Hematopoietic multipotent progenitor cell treated with erythropoietin and hydrocortisone succinate and interleukin-3 and kit ligand, for 8 days (in vitro differentiated cells): ENCODE results near the gene PHF13.
"Not testable (repeated sequence)": the region's sequence is repeated elsewhere in the genome, so short reads cannot be mapped to it uniquely, and the experiment has no call there.

ENCODE experiments used
- DNase-seq: peaks from one replicate; pipeline ENCODE4 v3.0.0-alpha.2; 2015

PHF13 gene

DNA sequence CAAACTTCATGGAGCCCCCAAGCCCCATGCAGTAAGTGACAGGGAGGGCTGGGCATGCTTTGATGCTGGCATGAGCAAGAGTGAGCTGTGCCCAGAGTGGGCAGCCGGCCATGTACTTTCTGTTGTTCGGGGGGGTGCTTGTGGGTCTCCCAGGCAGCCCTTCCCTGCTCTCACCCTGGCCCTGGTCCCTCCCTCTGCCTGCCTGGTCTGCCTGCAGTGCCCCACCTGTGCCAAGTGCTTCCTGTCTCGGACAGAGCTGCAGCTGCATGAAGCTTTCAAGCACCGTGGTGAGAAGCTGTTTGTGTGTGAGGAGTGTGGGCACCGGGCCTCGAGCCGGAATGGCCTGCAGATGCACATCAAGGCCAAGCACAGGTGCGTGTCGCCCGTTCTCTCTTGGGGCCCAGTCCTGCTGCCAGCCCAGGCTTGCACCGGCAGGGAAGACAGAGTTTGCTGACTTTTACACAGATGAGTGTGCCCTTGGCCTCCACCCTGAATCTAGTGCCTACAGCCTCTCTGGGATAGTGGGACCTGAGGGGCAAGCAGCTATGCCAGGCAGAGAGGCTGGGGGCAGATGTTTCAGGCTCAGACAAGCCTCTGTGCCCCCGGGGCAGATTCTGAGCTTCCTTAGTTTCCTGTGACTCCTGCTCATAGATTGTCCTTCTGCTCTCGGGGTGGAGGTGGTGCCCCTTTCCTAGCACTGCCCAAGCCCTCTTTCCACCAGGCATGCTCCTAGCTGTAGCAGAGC lies 26.1 kb upstream of the PHF13 start:
- DNase-seq, result no peak

DNA sequence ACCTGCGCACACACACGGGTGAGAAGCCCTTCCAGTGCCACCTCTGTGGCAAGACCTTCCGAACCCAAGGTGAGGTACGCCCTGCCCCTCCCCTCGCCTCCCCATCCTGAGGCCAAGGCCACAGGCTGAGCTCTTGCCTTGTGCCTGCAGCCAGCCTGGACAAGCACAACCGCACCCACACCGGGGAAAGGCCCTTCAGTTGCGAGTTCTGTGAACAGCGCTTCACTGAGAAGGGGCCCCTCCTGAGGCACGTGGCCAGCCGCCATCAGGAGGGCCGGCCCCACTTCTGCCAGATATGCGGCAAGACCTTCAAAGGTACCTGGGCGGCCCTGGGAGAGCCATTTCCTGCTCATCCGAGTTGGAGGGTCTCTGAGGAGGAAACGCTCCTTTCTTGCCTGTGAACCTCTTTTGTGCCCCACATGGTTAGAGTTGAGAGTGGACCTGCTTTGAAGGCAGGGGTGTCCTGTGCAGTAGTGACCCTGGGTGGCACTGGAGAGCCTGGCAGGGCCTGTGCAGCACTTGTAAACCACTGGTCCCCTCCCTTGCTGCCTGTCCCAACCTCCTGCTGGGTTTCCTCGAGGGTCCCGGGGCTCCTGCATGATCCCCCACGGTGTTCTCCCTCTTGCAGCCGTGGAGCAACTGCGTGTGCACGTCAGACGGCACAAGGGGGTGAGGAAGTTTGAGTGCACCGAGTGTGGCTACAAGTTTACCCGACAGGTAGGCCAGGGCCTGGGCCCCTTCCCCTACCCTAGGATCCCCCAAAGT lies 25.2 kb upstream of the PHF13 start:
- DNase-seq, result no peak

DNA sequence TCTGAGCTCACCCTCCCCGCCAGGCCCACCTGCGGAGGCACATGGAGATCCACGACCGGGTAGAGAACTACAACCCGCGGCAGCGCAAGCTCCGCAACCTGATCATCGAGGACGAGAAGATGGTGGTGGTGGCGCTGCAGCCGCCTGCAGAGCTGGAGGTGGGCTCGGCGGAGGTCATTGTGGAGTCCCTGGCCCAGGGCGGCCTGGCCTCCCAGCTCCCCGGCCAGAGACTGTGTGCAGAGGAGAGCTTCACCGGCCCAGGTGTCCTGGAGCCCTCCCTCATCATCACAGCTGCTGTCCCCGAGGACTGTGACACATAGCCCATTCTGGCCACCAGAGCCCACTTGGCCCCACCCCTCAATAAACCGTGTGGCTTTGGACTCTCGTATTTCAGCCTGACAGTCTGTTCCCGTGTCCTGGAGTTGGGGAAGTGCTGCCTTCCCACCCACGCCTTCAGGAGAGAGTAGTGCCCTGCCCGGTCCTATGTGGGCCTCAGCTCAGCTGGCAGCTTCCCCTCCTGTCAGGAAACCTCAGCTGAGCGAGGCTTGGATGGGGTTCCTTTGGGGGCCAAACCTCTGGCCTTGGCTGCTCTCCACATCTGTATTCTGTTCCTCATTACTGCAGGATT lies 24.5 kb upstream of the PHF13 start:
- no peak for DNase-seq

DNA sequence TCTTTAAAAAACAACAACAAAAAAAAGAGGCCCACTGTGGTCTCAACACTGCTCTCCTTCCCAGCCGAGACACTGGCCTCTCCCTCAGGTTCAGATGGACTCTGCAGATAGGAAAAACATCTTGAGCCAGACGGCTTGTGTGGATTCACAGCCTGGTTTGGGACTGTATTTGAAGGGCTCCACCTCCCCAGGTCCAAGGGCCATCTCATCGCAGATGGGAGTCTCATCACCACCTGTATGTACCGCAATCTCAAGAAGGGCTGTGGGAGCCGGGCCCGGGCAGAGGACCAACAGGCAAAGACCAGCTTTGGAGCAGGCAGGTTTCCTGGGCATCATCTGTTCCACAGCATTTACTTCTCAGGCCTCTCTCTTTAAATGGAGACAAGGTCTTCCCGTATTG lies 23.5 kb upstream of the PHF13 start:
- no peak for DNase-seq

DNA sequence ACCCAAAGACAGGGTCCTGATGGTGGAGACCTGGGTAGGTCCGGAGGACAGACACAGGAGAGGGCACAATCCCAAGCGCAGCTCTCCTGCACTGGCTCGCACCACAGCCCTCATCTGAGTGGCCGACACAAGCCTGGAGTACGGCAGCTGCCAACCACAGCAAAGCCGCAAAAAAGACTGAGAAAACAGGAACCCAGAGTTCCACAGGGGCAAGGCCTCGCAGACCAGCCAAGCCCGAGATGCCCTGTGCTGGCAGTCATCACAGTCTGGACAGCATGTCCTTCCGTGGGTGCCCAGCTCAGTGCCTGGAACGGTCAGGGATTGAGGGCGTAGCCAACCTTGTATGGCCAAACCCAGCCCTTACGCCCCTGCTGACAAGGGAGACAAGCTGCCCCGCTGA lies 22.3 kb upstream of the PHF13 start:
- no peak for DNase-seq

DNA sequence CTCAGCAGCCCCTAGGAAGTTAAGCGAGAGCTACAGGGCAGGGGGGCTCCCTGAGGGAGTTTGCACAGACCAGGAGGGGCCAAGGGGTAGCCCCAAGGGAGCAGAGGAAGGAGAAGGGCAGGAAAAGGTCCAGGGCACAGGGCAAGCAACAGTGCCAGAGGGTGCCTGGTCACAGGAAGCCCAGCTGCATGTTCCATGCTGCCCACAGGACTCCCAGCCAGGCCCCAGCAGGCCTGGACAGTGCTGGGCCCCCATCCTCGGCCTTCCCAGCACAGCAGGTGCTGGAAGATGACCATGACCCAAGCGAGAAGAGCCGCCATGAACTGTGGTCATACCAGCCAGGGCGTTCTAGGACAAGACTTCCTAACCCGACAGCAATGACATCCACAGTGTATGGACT lies 21.9 kb upstream of the PHF13 start:
- no peak for DNase-seq

DNA sequence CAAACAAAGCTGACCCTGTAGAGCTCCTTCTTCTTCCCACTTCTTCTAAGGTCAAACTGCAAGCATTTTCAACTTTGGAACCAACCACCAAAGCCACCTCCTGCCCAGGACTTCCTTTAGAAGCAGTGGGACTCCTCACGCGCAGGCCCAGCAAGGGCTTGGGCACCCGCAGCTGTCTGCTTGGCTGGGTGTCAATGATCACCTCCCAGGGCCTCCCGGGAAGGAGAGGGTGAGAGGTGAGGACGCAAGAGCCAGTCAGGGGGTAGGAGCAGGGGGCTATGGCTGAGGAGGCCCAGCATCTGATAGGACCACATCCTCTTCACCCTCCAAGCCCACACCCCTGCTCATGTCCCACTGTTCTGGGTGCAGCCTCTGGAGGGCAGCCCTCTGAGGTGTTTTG lies 21.1 kb upstream of the PHF13 start:
- DNase-seq, result no peak

DNA sequence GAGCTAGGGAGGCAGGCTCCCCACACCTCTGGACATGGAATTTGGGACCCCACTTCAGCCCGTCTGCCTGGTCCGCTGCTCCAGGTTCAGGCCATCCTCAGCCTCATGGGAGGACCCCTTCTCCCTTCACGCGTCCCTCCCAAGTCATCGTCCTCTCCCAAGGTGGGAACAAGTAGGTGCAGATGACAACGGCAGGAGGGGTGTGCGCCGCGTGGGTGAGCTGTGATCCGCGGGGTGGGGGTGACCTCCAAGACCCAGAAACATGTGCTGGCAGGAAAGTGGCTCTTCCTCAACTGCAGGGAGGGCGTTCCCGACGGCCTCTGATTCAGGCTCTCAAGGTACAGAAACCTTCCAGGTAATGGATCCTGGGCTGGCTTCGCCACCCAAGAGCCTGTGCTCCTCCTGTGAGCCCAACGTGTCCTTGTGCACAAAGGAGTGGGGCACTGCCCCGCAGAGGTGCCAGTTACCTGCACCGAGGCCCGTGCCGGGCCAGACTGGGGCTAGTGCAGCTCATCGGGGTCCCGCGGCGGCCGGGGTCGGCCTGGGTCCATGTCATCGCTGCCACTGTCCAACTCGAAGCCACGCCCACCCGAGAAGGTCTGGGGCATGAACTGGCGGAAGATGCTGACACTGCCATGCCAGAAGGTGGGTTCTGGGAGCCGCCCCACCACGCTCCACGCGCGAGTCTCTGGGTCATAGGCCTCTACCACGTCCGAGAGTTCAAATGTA lies 20.5 kb upstream of the PHF13 start:
- DNase-seq, result no peak

DNA sequence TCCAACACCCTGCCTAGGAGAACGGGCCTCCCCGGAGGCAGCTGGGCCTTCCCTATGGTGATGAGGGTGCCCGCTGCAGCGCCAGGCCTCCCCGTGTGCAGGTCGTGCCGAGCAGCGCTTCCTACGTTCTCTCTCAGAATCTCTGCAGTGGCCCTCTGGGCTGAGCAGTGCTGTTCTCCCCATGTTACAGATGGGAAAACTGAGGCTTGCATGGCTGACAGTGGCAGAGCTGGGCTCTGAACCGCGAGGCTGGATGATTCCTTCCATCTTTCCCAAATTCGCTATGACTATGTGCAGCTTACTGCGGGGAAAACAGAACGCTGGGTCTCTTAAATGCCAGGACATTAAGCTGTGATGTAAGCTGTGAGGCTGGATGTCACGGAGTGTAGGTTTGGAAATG lies 19.7 kb upstream of the PHF13 start:
- no peak for DNase-seq

DNA sequence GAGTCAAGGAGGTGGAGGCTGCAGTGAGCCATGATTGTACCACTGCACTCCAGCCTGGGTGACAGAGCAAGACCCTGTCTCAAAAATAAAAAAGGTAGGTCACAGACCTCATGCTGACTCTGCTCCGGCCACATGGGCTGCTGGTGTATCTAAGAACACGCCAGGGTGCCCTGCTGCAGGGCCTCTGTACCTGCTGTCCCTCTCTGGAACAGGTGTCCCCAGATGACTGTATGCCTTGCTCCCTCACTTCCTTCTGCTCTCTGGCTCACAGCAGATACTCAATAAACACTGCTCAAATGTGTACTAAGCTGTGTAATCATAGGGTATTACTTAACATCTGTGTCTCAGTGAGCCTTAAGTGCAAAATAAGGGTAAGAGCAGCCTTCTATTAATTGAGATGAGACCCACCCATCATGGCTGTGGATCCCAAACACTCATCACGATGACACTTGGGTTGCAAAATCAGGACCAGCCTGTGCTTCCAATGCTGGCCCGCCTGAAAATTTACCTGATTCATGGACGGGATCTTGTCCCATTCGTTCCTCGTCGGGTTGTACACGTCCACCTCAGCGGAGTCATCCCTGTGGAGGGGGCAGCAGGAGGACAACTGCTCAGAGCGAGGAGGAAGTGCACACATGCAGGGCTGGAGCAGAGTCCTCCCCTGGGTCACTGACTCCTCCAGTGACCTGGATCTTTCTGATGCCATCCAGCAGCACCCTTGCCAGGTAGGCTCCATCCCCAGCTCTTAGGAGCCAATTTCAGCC lies 18.4 kb upstream of the PHF13 start:
- no peak for DNase-seq

DNA sequence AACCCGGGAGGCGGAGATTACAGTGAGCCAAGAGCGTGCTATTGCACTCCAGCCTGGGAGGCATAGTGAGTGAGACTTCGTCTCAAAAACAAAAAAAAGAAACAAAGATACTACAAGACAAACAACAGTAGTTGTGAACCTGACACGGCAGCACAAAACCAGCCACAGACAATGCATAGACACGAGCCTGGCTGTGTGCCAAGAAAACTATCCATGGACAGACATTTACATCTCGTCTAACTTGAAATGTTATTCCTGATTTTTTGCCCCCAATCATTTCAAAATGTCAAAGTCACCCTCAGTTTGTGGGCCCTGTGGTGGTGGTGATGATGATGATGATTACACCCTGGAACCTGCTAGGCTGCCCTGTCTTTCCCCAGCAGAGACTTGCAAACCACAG lies 17.2 kb upstream of the PHF13 start:
- no peak for DNase-seq

DNA sequence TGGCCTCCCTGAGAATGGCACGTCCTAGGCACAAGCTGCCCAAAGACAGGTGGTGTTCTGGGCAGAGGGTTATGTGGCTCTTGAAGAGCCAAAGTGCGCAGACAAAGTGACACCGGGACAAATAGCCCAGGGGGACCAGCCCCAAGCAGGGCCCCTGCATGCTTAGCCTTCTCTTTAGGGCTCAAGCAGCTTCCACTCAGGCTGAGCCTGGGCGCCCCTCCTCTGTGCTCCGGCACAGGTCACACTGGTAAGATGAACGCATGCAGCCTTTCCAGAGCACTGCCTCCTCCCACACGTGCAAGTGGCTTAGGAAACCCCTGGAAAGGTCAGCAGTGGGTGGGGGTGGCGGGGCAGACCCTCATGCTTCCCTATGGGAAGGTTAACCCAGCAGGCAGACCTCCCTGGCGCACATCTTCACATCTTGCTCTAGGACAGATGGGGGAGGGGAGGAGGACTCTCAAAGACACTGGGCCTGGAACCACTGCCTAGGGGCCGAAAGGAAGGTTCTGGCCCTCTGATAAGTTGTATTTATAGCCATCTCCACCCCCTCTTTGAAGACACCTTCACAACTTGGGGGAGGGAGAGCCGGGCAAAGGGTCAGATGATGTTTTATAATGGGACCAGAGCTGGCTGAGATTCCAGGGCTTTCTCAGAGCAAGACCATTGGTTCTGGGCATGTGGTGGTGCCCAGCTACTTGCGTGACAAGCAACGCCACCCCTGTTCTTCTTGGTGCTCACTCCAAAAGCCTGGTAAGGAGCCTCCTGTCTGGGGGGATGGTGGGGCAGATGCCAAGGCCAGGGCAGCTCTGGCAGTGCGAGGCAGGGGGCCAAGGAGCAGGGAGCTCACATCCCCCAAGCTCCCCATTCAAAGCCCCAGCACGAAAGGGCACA lies 16.4 kb upstream of the PHF13 start:
- no peak for DNase-seq

DNA sequence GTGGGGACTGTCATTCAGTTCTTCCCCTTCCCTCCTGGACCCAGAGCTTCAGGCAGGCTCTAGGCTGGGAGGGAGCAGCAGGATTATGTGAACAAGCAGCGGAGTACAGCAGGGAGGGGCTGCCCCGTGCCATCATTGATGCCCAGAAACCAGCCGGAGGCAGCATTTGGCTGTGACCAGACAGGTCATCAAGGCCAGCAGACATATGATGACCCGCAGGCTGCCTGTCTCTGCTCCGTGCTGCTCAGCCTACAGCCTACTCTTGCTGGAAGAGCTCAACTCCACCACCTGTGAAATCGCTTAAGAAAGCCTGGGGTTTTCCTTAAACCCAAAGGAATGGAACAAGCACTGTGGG lies 15.8 kb upstream of the PHF13 start:
- no peak for DNase-seq

DNA sequence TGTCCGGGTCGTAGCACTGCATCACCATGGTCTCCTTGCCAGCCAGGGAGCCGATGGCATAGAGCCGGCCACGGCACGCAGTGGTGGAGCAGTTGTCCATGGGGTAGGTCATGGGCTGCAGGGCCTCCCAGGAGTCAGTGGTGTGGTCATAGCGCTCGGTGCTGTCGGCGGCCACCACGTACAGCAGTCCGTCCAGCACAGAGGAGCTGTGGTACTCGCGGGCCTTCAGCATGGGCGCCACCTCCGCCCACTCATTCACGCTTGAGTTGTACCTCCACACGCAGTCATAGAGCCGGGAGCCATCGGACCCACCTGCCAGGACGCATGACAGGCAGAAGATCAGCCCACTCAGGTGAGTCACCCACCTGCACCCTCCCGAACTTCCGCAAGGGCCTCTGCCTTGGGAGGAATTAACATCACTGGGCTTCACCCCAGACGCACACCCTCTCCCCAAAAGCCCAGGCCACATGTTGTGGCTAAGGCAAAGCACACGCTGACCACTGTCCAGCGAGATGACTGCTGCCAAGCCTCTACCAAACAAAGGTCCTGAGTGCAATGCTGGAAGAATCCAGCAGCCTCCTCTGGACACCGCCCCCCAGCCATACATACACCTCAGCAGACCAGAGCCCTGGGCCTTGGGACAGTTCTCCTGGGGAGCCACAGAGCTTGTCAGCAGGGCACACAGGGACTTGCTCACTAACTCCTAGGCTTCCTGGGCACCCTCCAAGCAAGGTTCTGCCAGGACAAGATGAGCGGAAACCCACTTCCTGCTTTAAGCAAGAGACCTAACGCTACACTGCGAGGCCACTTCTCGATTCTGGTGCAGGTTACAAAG lies 14.2 kb upstream of the PHF13 start:
- no peak for DNase-seq

DNA sequence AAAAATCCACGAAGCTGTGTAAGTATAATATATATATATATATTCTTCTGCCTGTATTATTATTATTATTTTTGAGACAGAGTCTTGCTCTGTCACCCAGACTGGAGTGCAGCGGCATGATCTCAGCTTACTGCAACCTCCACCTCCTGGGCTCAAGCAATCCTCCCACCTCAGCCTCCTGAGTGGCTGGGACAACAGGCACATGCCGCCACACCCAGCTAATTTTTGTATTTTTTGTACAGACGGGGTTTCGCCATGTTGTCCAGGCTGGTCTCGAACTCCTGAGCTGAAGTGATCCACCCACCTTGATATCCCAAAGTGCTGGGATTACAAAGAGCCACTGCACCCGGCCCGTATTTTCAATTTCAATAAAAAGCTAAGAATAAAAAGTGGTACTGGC lies 13.5 kb upstream of the PHF13 start:
- DNase-seq, result not testable (repeated sequence)

DNA sequence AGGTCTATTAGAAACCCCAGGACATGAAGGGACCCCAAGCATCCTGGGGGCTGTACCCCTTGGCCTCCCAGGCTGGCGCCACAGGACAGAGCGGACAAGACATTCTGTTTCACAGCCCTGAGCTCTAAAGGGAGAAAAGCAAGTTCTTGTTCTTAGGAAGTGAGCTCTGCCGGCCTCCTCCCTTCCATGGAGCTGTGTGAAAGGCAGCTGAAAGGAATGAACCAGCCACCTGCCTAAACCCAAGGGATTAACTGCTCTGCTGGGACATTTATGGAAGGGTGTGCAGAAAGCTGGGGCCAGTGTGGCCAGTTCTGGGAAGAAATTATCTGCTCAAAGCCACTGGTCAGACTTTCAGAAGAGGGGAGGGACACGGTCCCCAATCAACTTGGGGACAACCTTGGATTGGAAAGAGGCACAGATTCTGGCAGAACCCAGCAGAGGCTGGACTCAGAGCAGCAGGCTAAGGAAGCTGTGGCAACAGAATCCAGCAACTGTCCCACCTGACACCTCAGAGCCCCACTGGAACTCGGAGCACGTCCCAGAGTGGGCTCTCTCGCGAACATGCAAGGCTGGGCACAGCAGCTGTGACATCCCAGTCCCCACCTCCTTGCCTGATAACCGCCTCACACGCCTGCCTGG lies 13.0 kb upstream of the PHF13 start:
- DNase-seq, result no peak

DNA sequence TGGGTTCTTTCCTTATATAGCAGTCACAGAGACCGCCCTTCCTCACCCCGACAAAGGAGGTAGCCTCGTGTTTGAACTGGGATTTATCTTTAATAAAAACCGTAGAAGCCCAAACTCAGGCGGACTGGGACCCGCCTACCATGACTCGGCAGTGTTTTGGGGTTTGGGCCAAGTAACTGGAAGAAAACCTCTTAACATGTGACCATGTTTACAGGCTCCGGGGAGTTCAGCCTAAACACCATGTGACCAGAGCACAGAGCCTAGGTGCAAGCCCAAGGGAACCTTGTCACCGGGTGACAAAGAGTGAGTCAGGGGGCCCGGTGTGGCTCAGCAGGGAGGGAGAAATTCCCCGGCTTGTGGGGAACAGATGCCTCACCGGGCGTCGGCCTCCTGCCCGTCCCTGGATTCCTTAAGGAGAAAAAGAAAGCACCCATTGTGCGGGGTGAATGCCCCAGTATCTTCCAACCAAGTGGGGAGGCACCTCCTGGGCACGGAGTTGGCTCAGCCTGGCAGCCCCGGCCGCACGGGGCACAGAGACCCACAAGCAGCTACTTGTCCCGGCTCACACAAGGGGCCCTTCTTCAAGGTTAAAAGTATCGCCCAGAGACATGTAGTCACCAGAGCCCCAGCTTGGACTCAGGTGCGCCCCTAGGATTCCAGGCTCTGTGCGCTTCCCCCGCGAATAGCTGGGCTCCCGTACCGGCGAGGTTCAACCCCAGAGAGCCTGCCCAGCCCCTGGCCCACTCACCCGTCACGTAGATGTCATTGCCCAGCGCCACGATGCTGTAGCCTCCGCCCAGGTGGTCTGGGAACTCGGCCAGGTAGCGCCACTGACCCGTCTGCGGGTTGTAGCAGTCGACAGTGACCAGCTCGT lies 12.2 kb upstream of the PHF13 start:
- peak; percentile 99 for DNase-seq

DNA sequence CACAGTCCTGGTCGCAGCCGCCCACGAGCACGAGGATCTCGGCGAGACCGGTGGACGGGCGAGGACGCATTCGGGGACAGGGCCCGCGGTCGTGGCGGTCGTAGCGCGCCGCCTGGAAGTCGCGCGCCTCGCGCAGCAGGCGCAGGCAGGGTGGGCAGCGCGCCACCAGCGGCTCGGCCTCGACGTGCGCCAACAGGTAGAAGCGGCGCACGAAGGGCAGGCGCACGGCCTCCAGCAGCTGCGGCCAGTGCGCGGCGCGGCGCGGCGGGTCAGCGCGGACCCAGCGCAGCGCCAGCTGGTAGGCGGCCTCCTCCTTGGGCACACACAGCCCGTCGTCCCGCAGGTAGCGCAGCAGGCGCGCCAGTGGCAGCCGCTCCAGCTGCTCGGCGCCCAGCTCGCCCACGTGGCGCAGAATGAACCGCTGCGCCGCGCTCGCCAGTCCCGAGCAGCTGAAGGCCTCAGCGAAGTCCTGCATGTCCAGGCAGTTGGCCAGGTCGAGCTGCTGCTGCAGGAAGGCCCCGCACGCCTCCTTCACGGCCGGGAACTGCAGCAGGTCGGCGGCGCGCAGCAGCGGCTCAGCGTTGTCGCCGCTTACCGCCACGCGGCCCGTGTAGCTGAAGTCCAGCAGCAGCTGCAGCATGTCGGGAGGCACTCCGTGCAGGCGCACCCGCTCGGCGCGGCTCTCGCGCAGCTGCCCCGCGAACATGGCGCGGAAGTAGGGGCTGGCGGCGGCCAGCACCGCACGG lies 11.4 kb upstream of the PHF13 start:
- no peak for DNase-seq
